ENCODE results near the gene ATL3.
A peak's percentile ranks its signal among the peaks of the same experiment; 100 is the strongest.

ATL3 gene

GRCh38 chr11:63671322-63672155, at the start of gene ATL3:
Gene ATL3 (minus strand): TSS chr11:63671376. CDS start chr11:63671335, 41 bp downstream.
- TF ChIP-seq Cebpa-rat (IDR thresholded peaks at IDR 0.05), result no peak
- Histone ChIP-seq H3K4me2 (peak within 1 kb of the TSS; percentile 70 to 99 (median 88)), H3K27ac (peak within 1 kb of the TSS; percentile 91 to 98 (median 95)), H3K27me3 (no peaks in the 10 kb centered on the region), H3K4me3 (peak within 1 kb of the TSS; percentile 83 to 97 (median 88)), H4K20me1 (peaks cover 19 to 40% (median 36%) of the 10 kb centered on the region in 11 experiments; a peak in 20 of 22 replicates), H3K36me3 (peaks cover 13 to 30% (median 21%) of the 10 kb centered on the region in 11 experiments; a peak in 21 of 22 replicates), H3K9me3 (replicated peaks in 1 of 11) (no peaks in the 10 kb centered on the region), H3K4me1 (peaks cover 29 to 44% (median 39%) of the 10 kb centered on the region in 10 experiments), H3K9ac (peak within 1 kb of the TSS; percentile 91 to 99 (median 96))

- no peak overlapping the region for H3K27ac ChIP-seq
- H3K9ac ChIP-seq, result no peak overlapping the region
- H3K4me2 ChIP-seq, result no peak overlapping the region
- TF ChIP-seq Cebpa-rat (IDR thresholded peaks at IDR 0.05), result no peak
- H3K4me3 ChIP-seq, result no peak overlapping the region
- H3K27me3 ChIP-seq, result no peaks in the 10 kb centered on the region
- H4K20me1 ChIP-seq, result peaks cover 20 to 100% (median 45%) of the 10 kb centered on the region in 11 experiments; a peak in 17 of 22 replicates
- peaks cover 0 to 4% (median 0%) of the 10 kb centered on the region in 10 experiments; a peak in 1 of 20 replicates for H3K4me1 ChIP-seq
- H3K9me3 ChIP-seq (replicated peaks in 1 of 11), result no peaks in the 10 kb centered on the region
- peaks cover 12 to 47% (median 27%) of the 10 kb centered on the region in 11 experiments; a peak in 20 of 22 replicates for H3K36me3 ChIP-seq
These were observed 49.4 kb upstream of the ATL3 start for GRCh38 chr11:63720611-63721010.

GRCh38 chr11:63719987-63720386, 48.8 kb upstream of the ATL3 start:
- peaks cover 19 to 53% (median 33%) of the 10 kb centered on the region in 11 experiments; a peak in 20 of 22 replicates for H3K36me3 ChIP-seq
- H4K20me1 ChIP-seq, result peaks cover 25 to 100% (median 51%) of the 10 kb centered on the region in 11 experiments; a peak in 18 of 22 replicates
- H3K4me3 ChIP-seq, result no peak overlapping the region
- H3K4me2 ChIP-seq, result no peak overlapping the region
- no peak overlapping the region for H3K27ac ChIP-seq
- H3K4me1 ChIP-seq, result no peaks in the 10 kb centered on the region; a peak in 1 of 20 replicates
- no peaks in the 10 kb centered on the region for H3K9me3 ChIP-seq (replicated peaks in 1 of 11)
- H3K27me3 ChIP-seq, result no peaks in the 10 kb centered on the region
- TF ChIP-seq Cebpa-rat (IDR thresholded peaks at IDR 0.05), result no peak
- no peak overlapping the region for H3K9ac ChIP-seq

GRCh38 chr11:63719001-63719400, 47.8 kb upstream of the ATL3 start:
- no peak overlapping the region for H3K27ac ChIP-seq
- H3K9me3 ChIP-seq (replicated peaks in 1 of 11), result no peaks in the 10 kb centered on the region
- no peaks in the 10 kb centered on the region for H3K4me1 ChIP-seq
- H4K20me1 ChIP-seq, result peaks cover 33 to 100% (median 57%) of the 10 kb centered on the region in 11 experiments; a peak in 19 of 22 replicates
- no peak overlapping the region for H3K9ac ChIP-seq
- H3K4me3 ChIP-seq, result no peak overlapping the region
- no peak overlapping the region for H3K4me2 ChIP-seq
- H3K27me3 ChIP-seq, result no peaks in the 10 kb centered on the region
- no peak for TF ChIP-seq Cebpa-rat (IDR thresholded peaks at IDR 0.05)
- H3K36me3 ChIP-seq, result peaks cover 19 to 63% (median 40%) of the 10 kb centered on the region in 11 experiments; a peak in 20 of 22 replicates

GRCh38 chr11:63716046-63716445, 44.9 kb upstream of the ATL3 start:
- H4K20me1 ChIP-seq, result peaks cover 36 to 100% (median 71%) of the 10 kb centered on the region in 11 experiments; a peak in 19 of 22 replicates
- peaks cover 29 to 80% (median 43%) of the 10 kb centered on the region in 11 experiments; a peak in 21 of 22 replicates for H3K36me3 ChIP-seq
- H3K27me3 ChIP-seq, result no peaks in the 10 kb centered on the region
- H3K9ac ChIP-seq, result no peak overlapping the region
- TF ChIP-seq Cebpa-rat (IDR thresholded peaks at IDR 0.05), result no peak
- H3K27ac ChIP-seq, result no peak overlapping the region
- H3K4me3 ChIP-seq, result no peak overlapping the region
- no peaks in the 10 kb centered on the region for H3K4me1 ChIP-seq
- H3K4me2 ChIP-seq, result no peak overlapping the region
- H3K9me3 ChIP-seq (replicated peaks in 1 of 11), result no peaks in the 10 kb centered on the region

GRCh38 chr11:63713766-63714165, 42.6 kb upstream of the ATL3 start:
- Histone ChIP-seq H3K36me3 (peaks cover 16 to 58% (median 26%) of the 10 kb centered on the region in 11 experiments; a peak in 21 of 22 replicates), H3K4me3 (no peak overlapping the region), H4K20me1 (peaks cover 34 to 100% (median 75%) of the 10 kb centered on the region in 11 experiments; a peak in 21 of 22 replicates), H3K9ac (no peak overlapping the region), H3K4me2 (no peak overlapping the region), H3K27ac (no peak overlapping the region), H3K27me3 (no peaks in the 10 kb centered on the region), H3K9me3 (replicated peaks in 1 of 11) (no peaks in the 10 kb centered on the region), H3K4me1 (peaks cover 0 to 17% (median 0%) of the 10 kb centered on the region in 10 experiments; a peak in 5 of 20 replicates)
- no peak for TF ChIP-seq Cebpa-rat (IDR thresholded peaks at IDR 0.05)

- Histone ChIP-seq H3K4me2 (no peak overlapping the region), H3K27ac (no peak overlapping the region), H3K9me3 (replicated peaks in 1 of 11) (no peaks in the 10 kb centered on the region), H3K36me3 (peaks cover 20 to 50% (median 31%) of the 10 kb centered on the region in 11 experiments; a peak in 18 of 22 replicates), H4K20me1 (peaks cover 44 to 100% (median 79%) of the 10 kb centered on the region in 11 experiments), H3K27me3 (no peaks in the 10 kb centered on the region), H3K4me3 (no peak overlapping the region), H3K9ac (no peak overlapping the region), H3K4me1 (peaks cover 0 to 36% (median 2%) of the 10 kb centered on the region in 10 experiments; a peak in 7 of 20 replicates)
- no peak for TF ChIP-seq Cebpa-rat (IDR thresholded peaks at IDR 0.05)
These were observed 40.7 kb upstream of the ATL3 start for GRCh38 chr11:63711838-63712237.

GRCh38 chr11:63710476-63711217, 39.5 kb upstream of the ATL3 start:
- H3K9me3 ChIP-seq (replicated peaks in 1 of 11), result no peaks in the 10 kb centered on the region
- no peak overlapping the region for H3K4me3 ChIP-seq
- peaks cover 22 to 50% (median 28%) of the 10 kb centered on the region in 11 experiments; a peak in 18 of 22 replicates for H3K36me3 ChIP-seq
- no peak for TF ChIP-seq Cebpa-rat (IDR thresholded peaks at IDR 0.05)
- peaks cover 0 to 37% (median 2%) of the 10 kb centered on the region in 10 experiments; a peak in 7 of 20 replicates for H3K4me1 ChIP-seq
- no peak overlapping the region for H3K9ac ChIP-seq
- no peak overlapping the region for H3K4me2 ChIP-seq
- peaks cover 48 to 100% (median 84%) of the 10 kb centered on the region in 11 experiments for H4K20me1 ChIP-seq
- no peaks in the 10 kb centered on the region for H3K27me3 ChIP-seq
- H3K27ac ChIP-seq, result no peak overlapping the region
